NOMO-1 treated with dmso at 0.1 percent for 144 hours (cell line): ENCODE measurements around the gene BTN3A1.

Source experiments
- DNase-seq: peaks from one replicate; lab custom pipeline; 2025; ENCODE audit not compliant: unreplicated experiment; lab: John Stamatoyannopoulos, UW

BTN3A1 gene

GRCh38 chr6:26379292-26379691, 22.8 kb upstream of the BTN3A1 start:
- no peak for DNase-seq

- DNase-seq = no peak
Observed at GRCh38 chr6:26379740-26380139, 22.3 kb upstream of the BTN3A1 start.

GRCh38 chr6:26380256-26380655, 21.8 kb upstream of the BTN3A1 start:
- DNase-seq = no peak

- DNase-seq = no peak
Observed at GRCh38 chr6:26382121-26382520, 20.0 kb upstream of the BTN3A1 start.

- no peak for DNase-seq
Observed at GRCh38 chr6:26383624-26384417, 18.3 kb upstream of the BTN3A1 start.

GRCh38 chr6:26385734-26386125, 16.3 kb upstream of the BTN3A1 start:
- DNase-seq = no peak

- DNase-seq = no peak
Observed at GRCh38 chr6:26387565-26387964, 14.5 kb upstream of the BTN3A1 start.

- no peak for DNase-seq
Observed at GRCh38 chr6:26388014-26388413, 14.1 kb upstream of the BTN3A1 start.

GRCh38 chr6:26388441-26388840, 13.6 kb upstream of the BTN3A1 start:
- DNase-seq = no peak

GRCh38 chr6:26389349-26389894, 12.7 kb upstream of the BTN3A1 start:
- peak; percentile 26 for DNase-seq

- DNase-seq = no peak
Observed at GRCh38 chr6:26390531-26390930, 11.5 kb upstream of the BTN3A1 start.

GRCh38 chr6:26392932-26393636, 9.0 kb upstream of the BTN3A1 start:
- no peak for DNase-seq

- no peak for DNase-seq
Observed at GRCh38 chr6:26394289-26394688, 7.8 kb upstream of the BTN3A1 start.

- DNase-seq = no peak
Observed at GRCh38 chr6:26398555-26398954, 3.5 kb upstream of the BTN3A1 start.

- peak; percentile 28 for DNase-seq
Observed at GRCh38 chr6:26400626-26401025, 1.4 kb upstream of the BTN3A1 start.

- DNase-seq = no peak
Observed at GRCh38 chr6:26401389-26401986, 587 bp upstream of the BTN3A1 start.

GRCh38 chr6:26403893-26404292, 1.8 kb downstream of the BTN3A1 start:
- DNase-seq = no peak

GRCh38 chr6:26404546-26404945, 2.5 kb downstream of the BTN3A1 start:
- DNase-seq = no peak

GRCh38 chr6:26408828-26409730, 7.0 kb downstream of the BTN3A1 start:
- DNase-seq = no peak

GRCh38 chr6:26411751-26412150, 9.7 kb downstream of the BTN3A1 start:
- no peak for DNase-seq

- no peak for DNase-seq
Observed at GRCh38 chr6:26412228-26412627, 10.2 kb downstream of the BTN3A1 start.
